Measurements from ENCODE around the gene ZIC4. TPM values are rescaled to one million over a fixed set of nuclear protein-coding genes. Genes with fewer than 3 reads are reported as not detected.

Gene ZIC4
- total and polyA plus RNA-seq, 2 of the 8 experiments (the other 6 are each of a cell fraction or from before 2014, with no cell fraction given), result 0.03 to 0.13 TPM

GRCh38 chr3:147404800-147405230 lies 1.5 kb downstream of the ZIC4 start:
- Histone ChIP-seq H3K23ac (ENCODE audit: insufficient read length) (no peak overlapping the region), H3K27me3 (replicated peaks in 1 of 4; ENCODE audit: control insufficient read depth in 3 of 4, extremely low read depth in 1 of 4, insufficient read depth in 3 of 4, low read length in 3 of 4) (peaks cover 47 to 87% (median 78%) of the 10 kb centered on the region in 4 experiments), H4K5ac (ENCODE audit: insufficient read length, low read depth, low read length) (no peak overlapping the region), H2AK5ac (ENCODE audit: low read depth, low read length) (no peak overlapping the region), H2BK15ac (ENCODE audit: low read length) (no peak overlapping the region), H3K23me2 (ENCODE audit: low read depth, low read length) (peaks cover 15% of the 10 kb centered on the region), H3K9ac (replicated peaks in 1 of 4; ENCODE audit: extremely low read depth in 1 of 4, low read depth in 3 of 4, low read length in 3 of 4) (no peak overlapping the region), H3K18ac (ENCODE audit: extremely low read depth, low read length) (no peak overlapping the region), H3K56ac (replicated peaks; ENCODE audit: insufficient read length, low read depth, low read length) (no peak overlapping the region), H4K91ac (replicated peaks; ENCODE audit: insufficient read length, low read length) (no peak overlapping the region), H3K27ac (ENCODE audit: low read depth, low read length) (no peak overlapping the region), H2BK12ac (ENCODE audit: low read depth, low read length) (no peak overlapping the region), H2BK20ac (ENCODE audit: low read length) (peak overlapping the region; percentile 75; the same call in 1 of the 2 replicates), H2AFZ (ENCODE audit: low read length) (no peak overlapping the region), H3K4me1 (replicated peaks in 1 of 4; ENCODE audit: control insufficient read depth in 3 of 4, insufficient read depth in 4 of 4, low read length in 3 of 4) (peaks cover 19 to 37% (median 26%) of the 10 kb centered on the region in 4 experiments), H3K14ac (ENCODE audit: insufficient read length) (no peak overlapping the region), H3K4me2 (ENCODE audit: insufficient read depth in 1 of 2, low read depth in 2 of 2, low read length in 2 of 2) (peak overlapping the region; percentile 62 to 91), H3K4me3 (ENCODE audit: extremely low read depth in 1 of 4, insufficient read depth in 2 of 4, low read depth in 3 of 4, low read length in 4 of 4) (peak overlapping the region in 3 of 4 experiments; percentile 1 to 40 (median 26); a peak in 4 of 8 replicates), H4K8ac (ENCODE audit: extremely low read depth, insufficient read depth, low read length) (no peak overlapping the region), H3K79me1 (ENCODE audit: low read depth, low read length) (no peaks in the 10 kb centered on the region), H3K9me3 (ENCODE audit: insufficient read depth in 2 of 2, low read depth in 1 of 2, low read length in 1 of 2) (no peaks in the 10 kb centered on the region), H2BK5ac (ENCODE audit: low read depth, low read length) (no peak overlapping the region), H3K79me2 (ENCODE audit: control insufficient read depth in 1 of 2, insufficient read depth in 2 of 2, low read length in 2 of 2) (no peaks in the 10 kb centered on the region), H3K4ac (replicated peaks; ENCODE audit: insufficient read length, low read depth, low read length) (no peak overlapping the region), H4K20me1 (replicated peaks in 1 of 2; ENCODE audit: control insufficient read depth in 1 of 2, insufficient read depth in 2 of 2, low read length in 2 of 2) (peaks cover 0 to 9% of the 10 kb centered on the region in 2 experiments), H2BK120ac (replicated peaks; ENCODE audit: low read depth, low read length) (no peak overlapping the region), H3K36me3 (ENCODE audit: control insufficient read depth in 2 of 4, insufficient read depth in 4 of 4, low read length in 3 of 4) (no peaks in the 10 kb centered on the region; a peak in 1 of 8 replicates)
- WGBS, 2 experiments (ENCODE audit: extremely low coverage in 1 of 2, insufficient coverage in 1 of 2, insufficient read length in 1 of 2, insufficient replicate concordance in 2 of 2, low coverage in 1 of 2, low lambda C conversion rate in 2 of 2, missing lambda C conversion rate in 1 of 2), result 10% methylated on average over 16 of the region's 16 CpGs; no CpG with 5 or more reads in 1 of the 2 experiments
- ChIA-PET CTCF (ENCODE audit: partially characterized antibody) (interaction anchor here (0.9 to 27.3 kb wide), 10 partner anchors 11 to 53 kb away, joined by 3 to 485 read pairs (median 8); no protein-coding TSS in a partner anchor), POLR2A (ENCODE audit: partially characterized antibody) (interaction anchor here (1.1 to 3.5 kb wide), 6 partner anchors 9 to 27 kb away, joined by 3 to 24 read pairs (median 6); no protein-coding TSS in a partner anchor)
- DNase-seq (ENCODE audit: low read depth in 1 of 2, low spot score in 2 of 2), result peak in 1 of 2 experiments; percentile 65
- no peak for FAIRE-seq
- TF ChIP-seq EZH2 (IDR thresholded peaks at IDR 0.05; ENCODE audit: low read depth, low read length, severe bottlenecking) (peak; percentile 32), BRCA1 (IDR thresholded peaks at IDR 0.05; ENCODE audit: low read depth, low read length) (no peak), SIN3A (conservative IDR thresholded peaks at IDR 0.05 in 1 of 2, IDR thresholded peaks at IDR 0.05 in 1 of 2; ENCODE audit: low read depth in 1 of 2, low read length in 2 of 2) (no peak), CTCF (IDR thresholded peaks at IDR 0.05; ENCODE audit: control extremely low read depth in 1 of 3, insufficient read depth in 1 of 3, low read depth in 1 of 3, low read length in 3 of 3) (no peak), USF2 (IDR thresholded peaks at IDR 0.05; ENCODE audit: low read length) (no peak), TAF7 (optimal IDR thresholded peaks at IDR 0.05; ENCODE audit: borderline replicate concordance, low read depth, low read length) (no peak), SP4 (IDR thresholded peaks at IDR 0.05; ENCODE audit: low read length) (no peak), GABPA (IDR thresholded peaks at IDR 0.05; ENCODE audit: borderline replicate concordance, insufficient read depth, low read length) (no peak), GTF2F1 (IDR thresholded peaks at IDR 0.05; ENCODE audit: borderline replicate concordance, low read depth, low read length) (no peak)

Measured in H1 (cell line).